Neural cell (in vitro differentiated cells): ENCODE data around the gene TSPOAP1. TPM values are rescaled to one million over a fixed set of nuclear protein-coding genes. Genes with fewer than 3 reads are reported as not detected.
A peak's percentile ranks its signal among the peaks of the same experiment; 100 is the strongest.

Experiments
- H2AFZ ChIP-seq: fragments of 200-600, 300-800 bp; sonication (generic), shearing (Covaris generic); 2 replicates; pipeline ENCODE4 v1.6.0; 2014; ENCODE audit warnings: low read depth, mild to moderate bottlenecking, antibody characterized with exemption, low read length, moderate library complexity
- H3F3A ChIP-seq: fragments of 200-600 bp; shearing (Covaris generic); 2 replicates; pipeline ENCODE4 v1.6.1; 2016; ENCODE audit warnings: mild to moderate bottlenecking, moderate library complexity, mixed read lengths, antibody characterized with exemption, low read length; ENCODE audit not compliant: insufficient read depth, poor library complexity, severe bottlenecking
- H3K27ac ChIP-seq: fragments of 200-600, 300-800 bp; sonication (generic), shearing (Covaris generic); 2 replicates; pipeline ENCODE4 v1.5.1; 2014; ENCODE audit warnings: mild to moderate bottlenecking, low read length, moderate library complexity
- H3K27me3 ChIP-seq: fragments of 300-800, 200-600 bp; sonication (generic), shearing (Covaris generic); 2 replicates; pipeline ENCODE4 v1.6.0; 2014; ENCODE audit warnings: mild to moderate bottlenecking, low read depth, low read length, moderate library complexity; ENCODE audit not compliant: insufficient read depth
- H3K36me3 ChIP-seq: fragments of 300-800, 200-600 bp; sonication (generic), shearing (Covaris generic); 2 replicates; pipeline ENCODE4 v1.5.1; 2014; ENCODE audit warnings: mild to moderate bottlenecking, antibody characterized with exemption, low read length, moderate library complexity; ENCODE audit not compliant: insufficient read depth
- H3K4me2 ChIP-seq: fragments of 300-800, 200-600 bp; sonication (generic), shearing (Covaris generic); 2 replicates; pipeline ENCODE4 v1.6.0; 2014; ENCODE audit warnings: mild to moderate bottlenecking, low read length
- H3K4me3 ChIP-seq: fragments of 300-800, 200-600 bp; sonication (generic), shearing (Covaris generic); 2 replicates; pipeline ENCODE4 v1.5.1; 2014; ENCODE audit warnings: mild to moderate bottlenecking, low read length, moderate library complexity
- H3K79me2 ChIP-seq: fragments of 200-600 bp; shearing (Covaris generic); replicated peaks from 2 replicates; pipeline ENCODE4 v1.6.0; 2014; ENCODE audit warnings: mild to moderate bottlenecking, low read length, moderate library complexity; ENCODE audit not compliant: insufficient read depth
- H3K9ac ChIP-seq: fragments of 300-800, 200-600 bp; sonication (generic), shearing (Covaris generic); 2 replicates; pipeline ENCODE4 v1.6.1; 2016; ENCODE audit warnings: mild to moderate bottlenecking, low read length, mixed read lengths
- H3K9me2 ChIP-seq: fragments of 200-600 bp; shearing (Covaris generic); 2 replicates; pipeline ENCODE4 v1.6.1; 2016; ENCODE audit warnings: mild to moderate bottlenecking, low read length, mixed read lengths; ENCODE audit not compliant: insufficient read depth
- H3K9me3 ChIP-seq: fragments of 200-600, 300-800 bp; sonication (generic), shearing (Covaris generic); 2 replicates; pipeline ENCODE4 v1.6.1; 2016; ENCODE audit warnings: mild to moderate bottlenecking, mixed run types, low read length, moderate library complexity, mixed read lengths
- H4K20me1 ChIP-seq: fragments of 200-600 bp; shearing (Covaris generic); 2 replicates; pipeline ENCODE4 v1.6.1; 2016; ENCODE audit warnings: mild to moderate bottlenecking, mixed run types; ENCODE audit not compliant: insufficient read depth
- EP300 ChIP-seq: fragments of 450-650 bp; conservative IDR thresholded peaks from 2 replicates; pipeline ENCODE4 v1.6.1; 2014; ENCODE audit warnings: antibody characterized with exemption, mild to moderate bottlenecking, moderate library complexity; ENCODE audit not compliant: poor library complexity, severe bottlenecking
- EZH2 ChIP-seq: fragments of 200-600, 300-800 bp; shearing (Covaris generic), sonication (generic); IDR thresholded peaks from 2 replicates; pipeline ENCODE4 v1.6.1; 2014; ENCODE audit warnings: antibody characterized with exemption, low read length, borderline replicate concordance, mild to moderate bottlenecking; ENCODE audit not compliant: insufficient read depth, poor library complexity, severe bottlenecking
- MXI1 ChIP-seq: fragments of 450-650 bp; conservative IDR thresholded peaks from 2 replicates; pipeline ENCODE4 v1.6.1; 2014; ENCODE audit warnings: antibody characterized with exemption, mild to moderate bottlenecking; ENCODE audit not compliant: poor library complexity, severe bottlenecking
- POLR2AphosphoS5 ChIP-seq: IDR thresholded peaks from 2 replicates; pipeline ENCODE4 v1.6.1; 2012
- RAD21 ChIP-seq: fragments of 450-650 bp; conservative IDR thresholded peaks from 2 replicates; pipeline ENCODE4 v1.6.1; 2014; ENCODE audit warnings: antibody characterized with exemption, mild to moderate bottlenecking, moderate library complexity
- SMC3 ChIP-seq: fragments of 450-650 bp; conservative IDR thresholded peaks from 2 replicates; pipeline ENCODE4 v1.6.1; 2014; ENCODE audit warnings: antibody characterized with exemption, mild to moderate bottlenecking, moderate library complexity; ENCODE audit not compliant: poor library complexity
- TAF1 ChIP-seq: IDR thresholded peaks from 2 replicates; pipeline ENCODE4 v1.6.1; 2012; ENCODE audit warnings: low read depth
- polyA plus RNA-seq: library from polyadenylated mRNA; depleted of rRNA; stranded (reverse); fragments of >200 nt; gene quantifications from 2 replicates; pipeline ENCODE4 v1.2.3, GENCODE V29; 2014
- TF ChIP-seq, protein P1 (sequence below): IDR thresholded peaks from 2 replicates; pipeline ENCODE4 v1.6.1; 2012; ENCODE audit warnings: borderline replicate concordance
- TF ChIP-seq, protein P2 (sequence below): fragments of 450-650 bp; IDR thresholded peaks from 2 replicates; pipeline ENCODE4 v1.5.1; 2014; ENCODE audit warnings: antibody characterized with exemption, mild to moderate bottlenecking, moderate library complexity; ENCODE audit not compliant: poor library complexity, severe bottlenecking

Gene TSPOAP1
- polyA plus RNA-seq, 1 donor from 2014 or later: 103 TPM

DNA sequence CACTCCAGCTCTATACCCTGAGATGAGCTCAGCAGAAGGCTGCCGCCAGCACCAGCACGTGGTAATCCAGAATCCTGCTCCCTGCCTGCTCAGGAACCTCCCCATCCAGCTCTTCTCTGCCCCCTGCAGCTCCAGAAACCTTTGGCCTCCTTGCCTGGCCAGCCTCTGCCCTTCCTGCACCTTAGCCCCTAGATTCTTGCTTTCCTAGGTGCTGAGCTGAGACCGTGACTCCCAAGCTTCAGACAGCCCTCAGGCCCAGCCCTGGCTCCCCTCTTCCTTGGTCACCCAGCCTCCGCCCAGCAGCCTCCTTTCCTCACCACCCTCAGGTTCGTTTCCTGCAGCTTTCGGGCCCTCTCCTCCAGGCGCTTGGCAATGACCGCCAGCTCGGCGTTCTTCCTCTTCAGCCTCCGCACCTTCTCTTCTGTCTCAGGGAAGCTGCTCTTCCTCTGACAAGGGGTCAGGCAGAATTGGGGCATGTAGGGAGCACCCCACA, 2.6 kb downstream of the TSPOAP1 start:
- H3K9ac ChIP-seq: peak overlapping the region; percentile 64
- H3K9me2 ChIP-seq: no peaks in the 10 kb centered on the region
- H2AFZ ChIP-seq: no peak overlapping the region
- peak overlapping the region; percentile 83 for H3K4me3 ChIP-seq
- peaks cover 35% of the 10 kb centered on the region for H3K79me2 ChIP-seq
- no peak overlapping the region for H3K27ac ChIP-seq
- no peaks in the 10 kb centered on the region for H3F3A ChIP-seq
- TF ChIP-seq POLR2AphosphoS5: no peak
- H3K4me2 ChIP-seq: peak overlapping the region; percentile 96
- H3K27me3 ChIP-seq: no peaks in the 10 kb centered on the region
- no peaks in the 10 kb centered on the region for H3K9me3 ChIP-seq
- no peaks in the 10 kb centered on the region for H3K36me3 ChIP-seq
- H4K20me1 ChIP-seq: no peaks in the 10 kb centered on the region

DNA sequence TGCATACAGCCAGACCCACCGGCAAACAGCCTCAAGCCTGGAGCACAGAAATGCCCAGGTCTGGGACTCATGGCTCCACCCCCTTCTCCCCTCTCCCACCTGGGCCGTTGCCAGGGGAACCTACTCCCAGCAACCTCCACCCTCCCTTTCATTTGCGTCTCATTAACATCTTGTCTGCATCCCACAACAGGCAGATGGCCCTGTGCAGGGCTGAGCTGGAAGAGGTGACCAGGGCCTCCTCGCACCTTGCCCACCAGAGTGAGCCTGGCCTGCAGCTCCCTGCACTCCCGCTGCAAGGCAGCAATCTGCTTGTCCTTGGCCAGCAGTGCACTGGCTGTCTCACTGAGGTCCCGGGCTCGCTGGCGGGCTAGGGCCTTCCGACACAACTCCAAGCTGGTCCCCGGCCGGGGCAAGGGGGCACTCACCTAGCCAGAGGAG, 3.3 kb downstream of the TSPOAP1 start:
- TF ChIP-seq RAD21 (no peak), MXI1 (no peak), POLR2AphosphoS5 (no peak)
- Histone ChIP-seq H3K9me3 (no peaks in the 10 kb centered on the region), H3K4me3 (peak overlapping the region; percentile 83), H3K9me2 (no peaks in the 10 kb centered on the region), H3K79me2 (peaks cover 35% of the 10 kb centered on the region), H2AFZ (no peak overlapping the region), H3F3A (no peaks in the 10 kb centered on the region), H3K36me3 (no peaks in the 10 kb centered on the region), H4K20me1 (no peaks in the 10 kb centered on the region), H3K4me2 (peak overlapping the region; percentile 96), H3K27me3 (no peaks in the 10 kb centered on the region), H3K27ac (peak overlapping the region; percentile 0), H3K9ac (peak overlapping the region; percentile 64)

DNA sequence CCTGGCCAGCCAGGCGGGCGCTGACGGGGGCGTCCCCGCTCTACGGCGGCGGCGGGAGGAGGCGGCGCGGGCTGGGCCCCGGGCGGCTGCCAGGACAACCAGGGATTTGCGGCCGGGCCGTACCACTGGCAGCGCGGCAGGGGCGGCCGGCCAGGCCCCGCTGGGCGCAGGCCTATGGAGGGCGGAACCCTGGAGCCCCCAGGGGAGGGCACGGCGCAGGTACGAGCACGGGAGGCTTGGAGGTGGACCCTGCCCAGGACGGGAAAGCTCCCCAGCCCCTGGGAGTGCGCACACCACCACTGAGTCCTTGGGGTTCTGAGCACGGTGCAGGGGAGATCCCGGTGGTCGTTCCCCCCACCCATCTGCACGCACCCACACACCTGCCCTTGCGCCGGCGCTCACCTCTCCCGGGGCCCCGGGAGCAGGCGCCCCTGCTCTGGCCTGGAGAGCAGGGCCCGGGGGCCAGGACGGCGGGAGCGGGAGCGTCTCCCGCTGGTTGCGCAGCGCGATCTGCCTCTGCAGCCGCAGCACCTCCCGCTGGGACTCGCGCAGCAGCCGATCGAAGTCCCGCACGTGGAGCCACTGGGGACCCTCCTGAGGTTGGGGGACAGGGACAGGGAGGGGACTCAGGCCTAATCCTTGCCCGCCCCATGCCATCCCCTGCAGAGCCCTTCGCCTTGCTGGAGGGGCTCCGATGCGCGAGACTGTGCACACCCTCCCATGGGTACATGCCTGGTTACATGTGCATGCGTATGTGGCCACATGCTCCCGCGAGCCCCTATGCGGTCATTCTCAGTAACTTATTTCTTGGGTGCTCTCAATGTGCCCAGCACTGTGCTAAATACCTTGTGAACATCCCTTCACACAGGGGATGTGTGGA, 3.9 kb downstream of the TSPOAP1 start:
- TF ChIP-seq EP300 (no peak), EZH2 (no peak), POLR2AphosphoS5 (no peak), SMC3 (no peak), TAF1 (no peak), MXI1 (peak; percentile 55)
- TF ChIP-seq, protein P1, sequence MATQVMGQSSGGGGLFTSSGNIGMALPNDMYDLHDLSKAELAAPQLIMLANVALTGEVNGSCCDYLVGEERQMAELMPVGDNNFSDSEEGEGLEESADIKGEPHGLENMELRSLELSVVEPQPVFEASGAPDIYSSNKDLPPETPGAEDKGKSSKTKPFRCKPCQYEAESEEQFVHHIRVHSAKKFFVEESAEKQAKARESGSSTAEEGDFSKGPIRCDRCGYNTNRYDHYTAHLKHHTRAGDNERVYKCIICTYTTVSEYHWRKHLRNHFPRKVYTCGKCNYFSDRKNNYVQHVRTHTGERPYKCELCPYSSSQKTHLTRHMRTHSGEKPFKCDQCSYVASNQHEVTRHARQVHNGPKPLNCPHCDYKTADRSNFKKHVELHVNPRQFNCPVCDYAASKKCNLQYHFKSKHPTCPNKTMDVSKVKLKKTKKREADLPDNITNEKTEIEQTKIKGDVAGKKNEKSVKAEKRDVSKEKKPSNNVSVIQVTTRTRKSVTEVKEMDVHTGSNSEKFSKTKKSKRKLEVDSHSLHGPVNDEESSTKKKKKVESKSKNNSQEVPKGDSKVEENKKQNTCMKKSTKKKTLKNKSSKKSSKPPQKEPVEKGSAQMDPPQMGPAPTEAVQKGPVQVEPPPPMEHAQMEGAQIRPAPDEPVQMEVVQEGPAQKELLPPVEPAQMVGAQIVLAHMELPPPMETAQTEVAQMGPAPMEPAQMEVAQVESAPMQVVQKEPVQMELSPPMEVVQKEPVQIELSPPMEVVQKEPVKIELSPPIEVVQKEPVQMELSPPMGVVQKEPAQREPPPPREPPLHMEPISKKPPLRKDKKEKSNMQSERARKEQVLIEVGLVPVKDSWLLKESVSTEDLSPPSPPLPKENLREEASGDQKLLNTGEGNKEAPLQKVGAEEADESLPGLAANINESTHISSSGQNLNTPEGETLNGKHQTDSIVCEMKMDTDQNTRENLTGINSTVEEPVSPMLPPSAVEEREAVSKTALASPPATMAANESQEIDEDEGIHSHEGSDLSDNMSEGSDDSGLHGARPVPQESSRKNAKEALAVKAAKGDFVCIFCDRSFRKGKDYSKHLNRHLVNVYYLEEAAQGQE: no peak
- TF ChIP-seq, protein P2, sequence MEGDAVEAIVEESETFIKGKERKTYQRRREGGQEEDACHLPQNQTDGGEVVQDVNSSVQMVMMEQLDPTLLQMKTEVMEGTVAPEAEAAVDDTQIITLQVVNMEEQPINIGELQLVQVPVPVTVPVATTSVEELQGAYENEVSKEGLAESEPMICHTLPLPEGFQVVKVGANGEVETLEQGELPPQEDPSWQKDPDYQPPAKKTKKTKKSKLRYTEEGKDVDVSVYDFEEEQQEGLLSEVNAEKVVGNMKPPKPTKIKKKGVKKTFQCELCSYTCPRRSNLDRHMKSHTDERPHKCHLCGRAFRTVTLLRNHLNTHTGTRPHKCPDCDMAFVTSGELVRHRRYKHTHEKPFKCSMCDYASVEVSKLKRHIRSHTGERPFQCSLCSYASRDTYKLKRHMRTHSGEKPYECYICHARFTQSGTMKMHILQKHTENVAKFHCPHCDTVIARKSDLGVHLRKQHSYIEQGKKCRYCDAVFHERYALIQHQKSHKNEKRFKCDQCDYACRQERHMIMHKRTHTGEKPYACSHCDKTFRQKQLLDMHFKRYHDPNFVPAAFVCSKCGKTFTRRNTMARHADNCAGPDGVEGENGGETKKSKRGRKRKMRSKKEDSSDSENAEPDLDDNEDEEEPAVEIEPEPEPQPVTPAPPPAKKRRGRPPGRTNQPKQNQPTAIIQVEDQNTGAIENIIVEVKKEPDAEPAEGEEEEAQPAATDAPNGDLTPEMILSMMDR: no peak
- H3K4me2 ChIP-seq: peak overlapping the region; percentile 96
- H3K9me2 ChIP-seq: no peaks in the 10 kb centered on the region
- H4K20me1 ChIP-seq: no peaks in the 10 kb centered on the region
- H3K36me3 ChIP-seq: no peaks in the 10 kb centered on the region
- H2AFZ ChIP-seq: no peak overlapping the region
- no peaks in the 10 kb centered on the region for H3F3A ChIP-seq
- no peaks in the 10 kb centered on the region for H3K27me3 ChIP-seq
- H3K4me3 ChIP-seq: peak overlapping the region; percentile 83
- no peaks in the 10 kb centered on the region for H3K9me3 ChIP-seq
- H3K79me2 ChIP-seq: peaks cover 35% of the 10 kb centered on the region
- H3K27ac ChIP-seq: peak overlapping the region; percentile 0
- H3K9ac ChIP-seq: peak overlapping the region; percentile 64
